CD4-positive, alpha-beta T cell treated with Interleukin-21 for 1 hour (primary cell): Measurements from ENCODE around the gene STYK1.
"Not testable (repeated sequence)": the region's sequence is repeated elsewhere in the genome, so short reads cannot be mapped to it uniquely, and the experiment has no call there.

Source experiments
- DNase-seq: peaks from one replicate; pipeline ENCODE4 v3.0.0-alpha.2; 2020

STYK1 gene

GRCh38 chr12:10618338-10618987 is 55.4 kb downstream of the STYK1 start:
- DNase-seq: no peak

GRCh38 chr12:10617863-10618262 is 56.0 kb downstream of the STYK1 start:
- no peak for DNase-seq

DNA sequence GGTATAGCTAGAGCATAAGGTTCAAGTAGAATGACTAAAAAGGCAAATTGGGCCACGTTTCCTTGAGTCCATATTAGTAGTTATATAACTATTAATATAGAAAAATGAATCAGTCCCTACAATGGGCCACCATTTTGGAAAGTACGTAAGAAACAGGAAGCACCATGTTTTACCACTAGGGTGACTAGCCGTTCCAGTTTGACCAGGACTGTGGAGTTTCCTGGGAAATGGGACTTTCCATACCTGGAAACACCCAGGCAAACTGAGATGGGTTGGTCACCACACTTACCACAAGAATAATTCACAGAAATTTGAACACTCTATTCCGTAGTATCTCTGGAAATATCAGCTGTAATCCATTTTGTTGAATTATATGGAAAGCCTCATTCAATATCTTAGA is 58.3 kb downstream of the STYK1 start:
- no peak for DNase-seq

- no peak for DNase-seq
Observed at GRCh38 chr12:10614056-10614370, 59.8 kb downstream of the STYK1 start.

- DNase-seq: peak; percentile 98
Observed at GRCh38 chr12:10613349-10614055, 60.4 kb downstream of the STYK1 start, which contains the start of gene MAGOHB. Gene MAGOHB, minus strand, starts transcription at chr12:10613609. Its CDS starts 77 bp downstream, at chr12:10613532.

DNA sequence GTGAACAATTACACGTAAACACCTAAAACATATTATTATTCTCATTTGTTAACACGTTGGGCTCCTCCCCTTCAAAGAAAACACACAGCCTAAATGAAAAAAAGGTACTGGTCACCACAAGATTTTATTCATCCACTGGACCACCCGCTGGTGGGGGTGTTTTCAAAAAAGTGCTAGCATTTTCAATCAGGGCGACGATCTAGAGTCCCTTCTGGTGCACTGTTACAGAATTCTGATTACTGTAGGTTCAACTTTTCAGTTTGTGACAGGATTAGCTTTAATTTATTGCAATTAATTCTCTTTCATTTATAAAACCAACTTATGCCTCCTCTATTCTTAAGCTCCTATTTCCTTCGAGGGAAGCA is 60.9 kb downstream of the STYK1 start:
- peak; percentile 33 for DNase-seq

- no peak for DNase-seq
Observed at GRCh38 chr12:10612110-10612509, 61.7 kb downstream of the STYK1 start.

DNA sequence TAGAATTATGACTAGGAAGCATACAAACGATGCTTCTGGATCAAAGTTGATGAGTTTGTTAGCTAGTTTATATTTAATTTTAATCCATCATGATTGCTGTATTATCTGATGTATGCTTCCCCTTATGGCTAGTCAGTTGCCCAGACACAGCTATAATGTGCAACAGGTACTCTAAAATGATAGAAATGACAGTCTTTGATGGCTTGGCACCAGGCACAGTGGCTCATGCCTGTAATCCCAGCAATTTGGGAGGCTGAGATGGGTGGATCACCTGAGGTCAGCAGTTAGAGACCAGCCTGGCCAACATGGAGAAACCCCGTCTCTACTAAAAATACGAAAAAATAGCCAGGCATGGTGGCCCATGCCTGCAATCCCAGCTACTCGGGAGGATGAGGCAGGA is 62.6 kb downstream of the STYK1 start:
- not testable (repeated sequence) for DNase-seq

DNA sequence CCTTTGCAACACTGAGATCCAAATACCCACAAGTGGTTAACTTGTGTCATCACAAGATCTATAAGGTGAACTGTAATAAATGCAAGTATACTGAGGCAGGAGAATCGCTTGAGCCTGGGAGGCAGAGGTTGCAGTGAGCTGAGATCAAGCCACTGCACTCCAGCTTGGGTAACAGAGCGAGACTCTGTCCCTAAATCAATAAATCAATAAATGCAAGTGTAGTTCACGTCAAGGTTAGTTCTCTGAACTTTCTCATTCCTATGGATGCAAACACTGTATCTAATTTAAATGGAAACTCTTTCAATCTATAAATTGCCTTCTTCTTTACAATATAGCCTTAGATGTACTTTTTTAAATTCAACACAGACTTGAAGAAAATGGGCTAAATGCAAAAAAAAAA is 63.7 kb downstream of the STYK1 start:
- DNase-seq: no peak

- DNase-seq: no peak
Observed at GRCh38 chr12:10607885-10608458, 65.9 kb downstream of the STYK1 start.

GRCh38 chr12:10601860-10602259 is 72.0 kb downstream of the STYK1 start:
- DNase-seq: no peak

DNA sequence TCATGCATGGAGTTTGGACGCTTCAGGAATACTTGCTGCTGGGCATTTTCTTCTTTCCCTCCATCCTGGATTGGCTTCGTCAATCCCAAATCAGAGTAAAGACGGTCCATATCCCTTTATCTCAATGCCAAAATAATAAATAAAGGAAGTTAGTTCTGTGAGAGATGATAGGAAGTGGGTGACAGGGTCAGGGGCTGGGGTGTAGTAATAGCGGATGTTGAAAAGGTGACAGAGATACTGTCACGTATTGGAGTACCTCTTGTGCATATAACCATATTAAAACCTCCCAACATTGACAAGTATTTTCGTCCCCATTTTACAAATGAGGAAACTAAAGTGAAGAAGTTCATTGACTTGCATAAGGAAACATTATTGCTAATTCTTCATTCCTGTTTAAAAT is 72.9 kb downstream of the STYK1 start:
- DNase-seq: no peak

DNA sequence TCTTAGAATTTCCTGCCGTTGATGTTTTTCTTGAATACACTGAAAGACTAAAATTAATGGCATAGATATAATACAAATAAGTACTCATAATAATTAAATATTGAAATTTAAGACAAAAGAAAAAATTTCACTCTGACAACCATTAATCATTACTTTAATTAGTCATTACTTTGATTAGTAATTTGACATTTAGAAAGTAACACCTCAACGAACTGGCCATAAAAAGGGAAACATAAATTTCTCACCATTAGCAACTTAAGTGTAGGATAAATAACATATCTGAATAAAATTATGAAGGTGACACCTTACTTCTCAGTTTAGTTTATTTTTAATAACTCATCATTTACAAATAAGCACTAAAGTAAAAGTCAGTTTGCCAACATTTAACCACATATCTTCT is 78.0 kb downstream of the STYK1 start:
- DNase-seq: no peak

DNA sequence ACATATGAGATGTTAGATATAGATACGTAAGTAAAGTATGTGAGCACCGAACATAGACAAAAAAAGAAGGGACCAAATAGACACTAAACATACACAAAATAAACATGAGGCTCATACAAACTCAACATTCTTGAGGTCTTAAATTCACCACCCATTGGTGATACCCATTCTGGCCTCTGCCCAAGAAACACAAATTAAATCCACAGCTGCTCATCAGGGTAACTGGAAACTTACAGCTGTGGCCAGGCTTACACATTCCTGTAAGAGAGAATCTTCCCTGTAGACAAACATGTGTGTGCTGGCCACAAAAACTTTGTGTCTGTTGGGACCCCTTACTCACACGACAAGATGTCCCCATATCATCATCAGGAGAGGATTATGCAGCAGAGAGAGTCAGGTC is 82.9 kb downstream of the STYK1 start:
- DNase-seq: no peak

DNA sequence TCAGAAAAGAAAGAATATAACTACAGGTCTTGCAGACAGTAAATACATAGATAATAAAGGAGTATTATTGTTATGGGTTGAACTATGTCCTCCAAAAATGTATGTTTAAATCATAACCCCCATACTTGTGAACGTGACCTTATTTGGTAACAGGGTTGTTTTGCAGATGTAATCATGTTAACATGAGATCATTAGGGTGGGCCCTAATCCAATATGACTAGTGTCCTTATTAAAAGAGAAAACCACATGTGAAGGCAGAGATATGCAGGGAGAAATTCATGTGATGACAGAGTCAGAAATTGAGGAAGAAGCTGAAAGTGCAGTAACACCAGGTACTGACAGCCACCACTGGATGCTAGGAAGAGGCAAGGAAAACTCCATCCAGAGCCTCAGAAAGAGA is 89.4 kb downstream of the STYK1 start:
- no peak for DNase-seq

GRCh38 chr12:10582704-10583103 is 91.1 kb downstream of the STYK1 start:
- DNase-seq: no peak

DNA sequence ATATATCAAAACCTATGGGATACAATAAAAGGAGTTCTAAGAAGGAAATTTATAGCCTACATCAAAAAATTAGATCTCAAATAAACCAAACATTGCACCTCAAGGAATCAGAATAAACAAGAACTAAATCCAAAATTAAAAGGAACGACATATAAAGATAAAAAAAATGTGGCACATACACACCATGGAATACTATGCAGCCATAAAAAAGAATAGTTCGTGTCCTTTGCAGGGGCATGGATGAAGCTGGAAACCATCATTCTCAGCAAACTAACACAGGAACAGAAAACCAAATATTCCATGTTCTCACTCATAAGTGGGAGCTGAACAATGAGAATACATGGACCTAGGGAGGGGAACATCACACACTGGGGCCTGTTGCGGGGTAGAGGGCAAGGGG is 91.7 kb downstream of the STYK1 start:
- DNase-seq: not testable (repeated sequence)

DNA sequence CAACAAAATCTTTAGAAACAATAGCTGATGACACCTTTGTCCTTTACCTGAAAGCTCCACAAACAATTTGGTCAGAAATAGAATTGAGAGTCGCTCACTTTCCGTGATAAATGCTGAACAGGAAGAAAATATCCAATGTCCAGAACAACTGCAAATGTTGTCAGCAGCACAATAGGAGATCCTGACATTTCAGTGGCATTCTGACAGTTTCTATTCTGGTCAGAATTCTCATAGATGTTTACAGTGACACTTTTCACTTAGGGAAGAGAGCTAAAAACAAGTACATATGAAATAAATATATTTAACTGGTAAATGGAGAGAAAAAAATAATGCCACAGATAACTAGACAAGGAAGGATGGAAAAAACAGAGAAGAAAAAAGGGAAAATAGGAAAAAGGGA is 99.5 kb downstream of the STYK1 start:
- DNase-seq: no peak

DNA sequence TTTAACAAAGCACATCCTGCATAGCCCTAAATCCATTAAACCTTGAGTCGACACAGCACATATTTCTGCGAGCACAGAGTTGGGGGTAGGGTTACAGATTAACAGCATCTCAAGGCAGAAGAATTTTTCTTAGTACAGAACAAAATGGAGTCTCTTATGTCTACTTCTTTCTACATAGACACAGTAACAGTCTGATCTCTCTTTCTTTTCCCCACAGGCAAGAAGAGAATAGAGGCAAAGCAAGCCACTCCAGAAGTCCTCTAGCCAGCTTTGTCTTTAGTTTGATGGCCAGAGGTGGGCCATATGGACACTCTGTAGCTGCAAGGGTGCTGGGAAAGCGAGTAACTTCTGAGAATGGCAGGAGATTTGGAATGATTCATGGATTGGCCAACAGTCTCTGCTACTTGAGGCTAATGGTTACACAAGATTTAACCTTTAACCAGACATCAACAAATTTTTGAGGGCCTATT is 101.8 kb downstream of the STYK1 start:
- not testable (repeated sequence) for DNase-seq

DNA sequence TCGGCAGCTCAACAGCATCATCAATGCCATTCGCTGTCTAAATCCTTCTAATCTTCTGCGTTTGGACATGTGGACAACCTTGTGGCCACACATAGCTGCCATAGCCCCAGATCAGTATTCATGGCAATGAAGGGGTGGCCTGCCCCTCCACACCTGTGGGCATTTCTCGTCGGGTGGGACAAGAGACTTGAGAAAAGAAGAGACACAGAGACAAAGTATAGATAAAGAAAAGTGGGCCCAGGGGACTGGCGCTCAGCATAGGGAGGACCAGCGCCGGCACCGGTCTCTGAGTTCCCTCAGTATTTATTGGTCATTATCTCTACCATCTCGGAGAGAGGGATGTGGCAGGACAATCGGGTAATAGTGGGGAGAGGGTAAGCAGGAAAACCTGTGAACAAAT is 102.7 kb downstream of the STYK1 start:
- no peak for DNase-seq
